Measurements from ENCODE around the gene DGKG.

The DGKG gene

GRCh38 chr3:186366206-186366605, 4.2 kb upstream of the DGKG start:
- H3K27me3 ChIP-seq (ENCODE audit: control insufficient read depth, insufficient read depth, low read length), result peaks cover 55% of the 10 kb centered on the region
- H3K4me3 ChIP-seq (ENCODE audit: low read depth, low read length), result no peak overlapping the region
- H3K9ac ChIP-seq (ENCODE audit: low read length), result no peak overlapping the region
- H3K36me3 ChIP-seq (ENCODE audit: control insufficient read depth, insufficient read depth, low read length), result no peaks in the 10 kb centered on the region
- no peak overlapping the region for H3K27ac ChIP-seq (ENCODE audit: low read depth, low read length)
- peaks cover 4% of the 10 kb centered on the region for H3K4me1 ChIP-seq (ENCODE audit: control insufficient read depth, insufficient read depth, low read length)
- no peaks in the 10 kb centered on the region for H3K9me3 ChIP-seq (ENCODE audit: control insufficient read depth, insufficient read depth, low read depth, low read length)

- Histone ChIP-seq H3K4me3 (ENCODE audit: low read depth, low read length) (no peak overlapping the region), H3K27me3 (ENCODE audit: control insufficient read depth, insufficient read depth, low read length) (peaks cover 64% of the 10 kb centered on the region), H3K4me1 (ENCODE audit: control insufficient read depth, insufficient read depth, low read length) (peaks cover 7% of the 10 kb centered on the region), H3K36me3 (ENCODE audit: control insufficient read depth, insufficient read depth, low read length) (no peaks in the 10 kb centered on the region), H3K9me3 (ENCODE audit: control insufficient read depth, insufficient read depth, low read depth, low read length) (no peaks in the 10 kb centered on the region), H3K9ac (ENCODE audit: low read length) (no peak overlapping the region), H3K27ac (ENCODE audit: low read depth, low read length) (no peak overlapping the region)
Observed at GRCh38 chr3:186365202-186365974, 3.4 kb upstream of the DGKG start.

GRCh38 chr3:186362988-186363387, 954 bp upstream of the DGKG start:
- H3K9ac ChIP-seq (ENCODE audit: low read length), result no peak overlapping the region
- no peaks in the 10 kb centered on the region for H3K9me3 ChIP-seq (ENCODE audit: control insufficient read depth, insufficient read depth, low read depth, low read length)
- no peaks in the 10 kb centered on the region for H3K36me3 ChIP-seq (ENCODE audit: control insufficient read depth, insufficient read depth, low read length)
- H3K4me1 ChIP-seq (ENCODE audit: control insufficient read depth, insufficient read depth, low read length), result peaks cover 7% of the 10 kb centered on the region
- H3K27me3 ChIP-seq (ENCODE audit: control insufficient read depth, insufficient read depth, low read length), result peaks cover 86% of the 10 kb centered on the region
- H3K27ac ChIP-seq (ENCODE audit: low read depth, low read length), result no peak overlapping the region
- H3K4me3 ChIP-seq (ENCODE audit: low read depth, low read length), result no peak overlapping the region

- Histone ChIP-seq H3K27ac (ENCODE audit: low read depth, low read length) (no peak overlapping the region), H3K27me3 (ENCODE audit: control insufficient read depth, insufficient read depth, low read length) (peaks cover 88% of the 10 kb centered on the region), H3K4me3 (ENCODE audit: low read depth, low read length) (peak overlapping the region; percentile 55), H3K9ac (ENCODE audit: low read length) (no peak overlapping the region), H3K4me1 (ENCODE audit: control insufficient read depth, insufficient read depth, low read length) (peaks cover 7% of the 10 kb centered on the region), H3K36me3 (ENCODE audit: control insufficient read depth, insufficient read depth, low read length) (no peaks in the 10 kb centered on the region), H3K9me3 (ENCODE audit: control insufficient read depth, insufficient read depth, low read depth, low read length) (no peaks in the 10 kb centered on the region)
Observed at GRCh38 chr3:186362537-186362842, 456 bp upstream of the DGKG start.

GRCh38 chr3:186361246-186361761, 730 bp downstream of the DGKG start:
- Histone ChIP-seq H3K4me1 (ENCODE audit: control insufficient read depth, insufficient read depth, low read length) (peaks cover 7% of the 10 kb centered on the region), H3K36me3 (ENCODE audit: control insufficient read depth, insufficient read depth, low read length) (no peaks in the 10 kb centered on the region), H3K9ac (ENCODE audit: low read length) (no peak overlapping the region), H3K9me3 (ENCODE audit: control insufficient read depth, insufficient read depth, low read depth, low read length) (no peaks in the 10 kb centered on the region), H3K4me3 (ENCODE audit: low read depth, low read length) (peak overlapping the region; percentile 55), H3K27ac (ENCODE audit: low read depth, low read length) (no peak overlapping the region), H3K27me3 (ENCODE audit: control insufficient read depth, insufficient read depth, low read length) (peaks cover 89% of the 10 kb centered on the region)

- Histone ChIP-seq H3K9me3 (ENCODE audit: control insufficient read depth, insufficient read depth, low read depth, low read length) (no peaks in the 10 kb centered on the region), H3K27ac (ENCODE audit: low read depth, low read length) (no peak overlapping the region), H3K36me3 (ENCODE audit: control insufficient read depth, insufficient read depth, low read length) (no peaks in the 10 kb centered on the region), H3K9ac (ENCODE audit: low read length) (no peak overlapping the region), H3K27me3 (ENCODE audit: control insufficient read depth, insufficient read depth, low read length) (peaks cover 88% of the 10 kb centered on the region), H3K4me3 (ENCODE audit: low read depth, low read length) (peak overlapping the region; percentile 55), H3K4me1 (ENCODE audit: control insufficient read depth, insufficient read depth, low read length) (peaks cover 7% of the 10 kb centered on the region)
Observed at GRCh38 chr3:186360779-186361178, 1.3 kb downstream of the DGKG start.

GRCh38 chr3:186359078-186359477, 3.0 kb downstream of the DGKG start:
- H3K27ac ChIP-seq (ENCODE audit: low read depth, low read length), result no peak overlapping the region

GRCh38 chr3:186356152-186356551, 5.9 kb downstream of the DGKG start:
- Histone ChIP-seq H3K9ac (ENCODE audit: low read length) (no peak overlapping the region), H3K27me3 (ENCODE audit: control insufficient read depth, insufficient read depth, low read length) (peaks cover 42% of the 10 kb centered on the region), H3K9me3 (ENCODE audit: control insufficient read depth, insufficient read depth, low read depth, low read length) (no peaks in the 10 kb centered on the region), H3K4me1 (ENCODE audit: control insufficient read depth, insufficient read depth, low read length) (peaks cover 2% of the 10 kb centered on the region), H3K4me3 (ENCODE audit: low read depth, low read length) (no peak overlapping the region), H3K36me3 (ENCODE audit: control insufficient read depth, insufficient read depth, low read length) (no peaks in the 10 kb centered on the region), H3K27ac (ENCODE audit: low read depth, low read length) (no peak overlapping the region)

More at GRCh38 chr3:186359078-186359477, 3.0 kb downstream of the DGKG start:
- no peak overlapping the region for H3K4me3 ChIP-seq (ENCODE audit: low read depth, low read length)
- H3K27me3 ChIP-seq (ENCODE audit: control insufficient read depth, insufficient read depth, low read length), result peaks cover 71% of the 10 kb centered on the region
- H3K36me3 ChIP-seq (ENCODE audit: control insufficient read depth, insufficient read depth, low read length), result no peaks in the 10 kb centered on the region
- peaks cover 7% of the 10 kb centered on the region for H3K4me1 ChIP-seq (ENCODE audit: control insufficient read depth, insufficient read depth, low read length)
- no peak overlapping the region for H3K9ac ChIP-seq (ENCODE audit: low read length)
- no peaks in the 10 kb centered on the region for H3K9me3 ChIP-seq (ENCODE audit: control insufficient read depth, insufficient read depth, low read depth, low read length)

GRCh38 chr3:186354100-186354499, 7.9 kb downstream of the DGKG start:
- Histone ChIP-seq H3K27ac (ENCODE audit: low read depth, low read length) (no peak overlapping the region), H3K9me3 (ENCODE audit: control insufficient read depth, insufficient read depth, low read depth, low read length) (no peaks in the 10 kb centered on the region), H3K27me3 (ENCODE audit: control insufficient read depth, insufficient read depth, low read length) (peaks cover 22% of the 10 kb centered on the region), H3K4me3 (ENCODE audit: low read depth, low read length) (no peak overlapping the region), H3K4me1 (ENCODE audit: control insufficient read depth, insufficient read depth, low read length) (no peaks in the 10 kb centered on the region; the same call in 1 of the 2 replicates), H3K9ac (ENCODE audit: low read length) (no peak overlapping the region), H3K36me3 (ENCODE audit: control insufficient read depth, insufficient read depth, low read length) (no peaks in the 10 kb centered on the region)

- Histone ChIP-seq H3K36me3 (ENCODE audit: control insufficient read depth, insufficient read depth, low read length) (no peaks in the 10 kb centered on the region), H3K27me3 (ENCODE audit: control insufficient read depth, insufficient read depth, low read length) (peaks cover 6% of the 10 kb centered on the region; the same call in 1 of the 2 replicates), H3K27ac (ENCODE audit: low read depth, low read length) (no peak overlapping the region), H3K9me3 (ENCODE audit: control insufficient read depth, insufficient read depth, low read depth, low read length) (no peaks in the 10 kb centered on the region), H3K4me1 (ENCODE audit: control insufficient read depth, insufficient read depth, low read length) (no peaks in the 10 kb centered on the region; the same call in 1 of the 2 replicates), H3K4me3 (ENCODE audit: low read depth, low read length) (no peak overlapping the region), H3K9ac (ENCODE audit: low read length) (no peak overlapping the region)
Observed at GRCh38 chr3:186352369-186352768, 9.7 kb downstream of the DGKG start.

GRCh38 chr3:186342197-186342596, 19.8 kb downstream of the DGKG start:
- Histone ChIP-seq H3K27me3 (ENCODE audit: control insufficient read depth, insufficient read depth, low read length) (no peaks in the 10 kb centered on the region), H3K27ac (ENCODE audit: low read depth, low read length) (no peak overlapping the region), H3K4me1 (ENCODE audit: control insufficient read depth, insufficient read depth, low read length) (no peaks in the 10 kb centered on the region), H3K9me3 (ENCODE audit: control insufficient read depth, insufficient read depth, low read depth, low read length) (no peaks in the 10 kb centered on the region), H3K9ac (ENCODE audit: low read length) (no peak overlapping the region), H3K36me3 (ENCODE audit: control insufficient read depth, insufficient read depth, low read length) (no peaks in the 10 kb centered on the region), H3K4me3 (ENCODE audit: low read depth, low read length) (no peak overlapping the region)

All from HUES6 (cell line).